ENCODE results near the gene WFDC1. TPM values are rescaled to one million over a fixed set of nuclear protein-coding genes. Genes with fewer than 3 reads are reported as not detected.

The WFDC1 gene
- total RNA-seq, 1 donor from 2014 or later, result not detected

GRCh38 chr16:84373907-84374489, 79.3 kb downstream of the WFDC1 start:
- no peak for ATAC-seq (ENCODE audit: low read depth)
- no peak for TF ChIP-seq CTCF (IDR thresholded peaks at IDR 0.05)
- DNase-seq, result no peak
- Mint-ChIP-seq H3K27ac (no peak overlapping the region), H3K36me3 (ENCODE audit: low read depth) (no peaks in the 10 kb centered on the region), H3K4me3 (no peak overlapping the region), H3K4me1 (no peaks in the 10 kb centered on the region), H3K9me3 (no peaks in the 10 kb centered on the region), H3K27me3 (peaks cover 36% of the 10 kb centered on the region)
- CTCF ChIA-PET, result no interaction called here
- intact Hi-C loops (cut with micrococcal nuclease), result no loop called here
- POLR2A ChIA-PET, result no interaction called here

- Mint-ChIP-seq H3K27me3 (peaks cover 18% of the 10 kb centered on the region), H3K4me1 (peaks cover 4% of the 10 kb centered on the region), H3K4me3 (no peak overlapping the region), H3K36me3 (ENCODE audit: low read depth) (no peaks in the 10 kb centered on the region), H3K27ac (no peak overlapping the region), H3K9me3 (no peaks in the 10 kb centered on the region)
- ATAC-seq (ENCODE audit: low read depth) (no peak), DNase-seq (no peak)
- no peak for TF ChIP-seq CTCF (IDR thresholded peaks at IDR 0.05)
- intact Hi-C loops (cut with micrococcal nuclease), result no loop called here
- CTCF ChIA-PET, result no interaction called here
- POLR2A ChIA-PET, result no interaction called here
Observed at GRCh38 chr16:84378099-84378498, 83.4 kb downstream of the WFDC1 start.

- intact Hi-C loops (cut with micrococcal nuclease), result no loop called here
- Mint-ChIP-seq H3K9me3 (no peaks in the 10 kb centered on the region), H3K36me3 (ENCODE audit: low read depth) (no peaks in the 10 kb centered on the region), H3K4me1 (peaks cover 4% of the 10 kb centered on the region), H3K27me3 (peaks cover 18% of the 10 kb centered on the region), H3K27ac (no peak overlapping the region), H3K4me3 (no peak overlapping the region)
- DNase-seq (no peak), ATAC-seq (ENCODE audit: low read depth) (no peak)
- TF ChIP-seq CTCF (IDR thresholded peaks at IDR 0.05), result no peak
- POLR2A ChIA-PET, result no interaction called here
- CTCF ChIA-PET, result no interaction called here
Observed at GRCh38 chr16:84378567-84378966, 83.9 kb downstream of the WFDC1 start.

- peaks cover 4% of the 10 kb centered on the region for H3K4me1 Mint-ChIP-seq
- CTCF ChIA-PET, result no interaction called here
Observed at GRCh38 chr16:84379008-84379708, 84.5 kb downstream of the WFDC1 start.

More at GRCh38 chr16:84379008-84379708, 84.5 kb downstream of the WFDC1 start:
- POLR2A ChIA-PET, result no interaction called here
- Mint-ChIP-seq H3K36me3 (ENCODE audit: low read depth) (no peaks in the 10 kb centered on the region), H3K27me3 (peaks cover 16% of the 10 kb centered on the region), H3K4me3 (no peak overlapping the region), H3K9me3 (peaks cover under 1% of the 10 kb centered on the region), H3K27ac (no peak overlapping the region)
- TF ChIP-seq CTCF (IDR thresholded peaks at IDR 0.05), result no peak
- DNase-seq (no peak), ATAC-seq (ENCODE audit: low read depth) (no peak)
- intact Hi-C loops (cut with micrococcal nuclease), result no loop called here

Other genes starting within 250 kb of the WFDC1 start
- gene MBTPS1, start 177.9 kb upstream of the WFDC1 start, total RNA-seq, result 74.1 and 79.2 TPM in 2 replicates
- gene HSDL1, start 149.7 kb upstream of the WFDC1 start, total RNA-seq, result 13.1 and 15.3 TPM in 2 replicates
- not detected in 2 replicates for gene DNAAF1, start 149.6 kb upstream of the WFDC1 start, total RNA-seq
- gene TAF1C, start 107.8 kb upstream of the WFDC1 start, total RNA-seq, result 79.6 and 85.1 TPM in 2 replicates
- not detected in 2 replicates for gene ADAD2, start 103.7 kb upstream of the WFDC1 start, total RNA-seq
- not detected in 2 replicates for gene KCNG4, start 54.9 kb upstream of the WFDC1 start, total RNA-seq
- not detected in 2 replicates for gene ATP2C2, start 73.7 kb downstream of the WFDC1 start, total RNA-seq
- 9.8 and 15.0 TPM in 2 replicates for gene MEAK7, start 209.8 kb downstream of the WFDC1 start, total RNA-seq

All from activated B cell treated with CpG ODN at 0.5 μM for 24 hours (primary cell).